ENCODE results near the gene BICC1. TPM values are rescaled to one million over a fixed set of nuclear protein-coding genes. Genes with fewer than 3 reads are reported as not detected.
"Not testable (repeated sequence)": the region's sequence is repeated elsewhere in the genome, so short reads cannot be mapped to it uniquely, and the experiment has no call there.

BICC1 gene
- total RNA-seq, 1 experiment from 2014 or later: 0.57 TPM

GRCh38 chr10:58593008-58593407 is 80.3 kb downstream of the BICC1 start:
- no peak for DNase-seq
- Histone ChIP-seq H3K9ac (ENCODE audit: extremely low read depth, insufficient read length, low read length) (no peak overlapping the region), H3K9me3 (ENCODE audit: control insufficient read depth, low read depth, low read length) (no peaks in the 10 kb centered on the region)

GRCh38 chr10:58597211-58597610 is 84.5 kb downstream of the BICC1 start:
- H2AK5ac ChIP-seq (ENCODE audit: insufficient read length, low read length); H2BK20ac ChIP-seq (ENCODE audit: low read depth, low read length, poor library complexity, severe bottlenecking); H3K79me2 ChIP-seq (ENCODE audit: insufficient read depth, low read length); H3K4ac ChIP-seq (ENCODE audit: low read depth, low read length); H3K79me1 ChIP-seq (ENCODE audit: insufficient read depth, low read depth, low read length, poor library complexity, severe bottlenecking); H3K18ac ChIP-seq (ENCODE audit: insufficient read length, low read depth, low read length); H2BK5ac ChIP-seq (ENCODE audit: insufficient read length, low read length); H2AFZ ChIP-seq (ENCODE audit: low read length); H2BK15ac ChIP-seq (ENCODE audit: low read depth, low read length); H3K27me3 ChIP-seq (ENCODE audit: insufficient read depth, low read length); H3K4me2 ChIP-seq (ENCODE audit: insufficient read depth, insufficient read length, low read length); H3K4me3 Mint-ChIP-seq; H4K5ac ChIP-seq (ENCODE audit: insufficient read length, low read depth, low read length); H2BK12ac ChIP-seq (ENCODE audit: insufficient read length, low read depth, low read length); H3T11ph ChIP-seq (ENCODE audit: low read length); H3K4me1 ChIP-seq (ENCODE audit: insufficient read depth, low read length); H2BK120ac ChIP-seq (ENCODE audit: low read depth, low read length, poor library complexity, severe bottlenecking); H3K14ac ChIP-seq (ENCODE audit: insufficient read depth, low read length); H3K4me1 Mint-ChIP-seq; H3K27ac ChIP-seq (ENCODE audit: insufficient read length, low read depth, low read length); H4K91ac ChIP-seq (ENCODE audit: insufficient read length, low read depth, low read length); H3K9ac ChIP-seq (ENCODE audit: extremely low read depth, insufficient read length, low read length); H3K27ac Mint-ChIP-seq; H3K9me3 ChIP-seq (ENCODE audit: control insufficient read depth, low read depth, low read length); H3K56ac ChIP-seq (ENCODE audit: insufficient read length, low read depth, low read length); H4K8ac ChIP-seq (replicated peaks; ENCODE audit: insufficient read length, low read depth, low read length); H3K23ac ChIP-seq (ENCODE audit: insufficient read length, low read depth, low read length); H4K20me1 ChIP-seq (ENCODE audit: control insufficient read depth, insufficient read depth, insufficient read length); H3K23me2 ChIP-seq (ENCODE audit: insufficient read length, low read depth, low read length, poor library complexity, severe bottlenecking); DNase-seq; H3K27me3 Mint-ChIP-seq (ENCODE audit: low read depth): not testable (repeated sequence)
- Mint-ChIP-seq H3K9me3 (peaks cover 23 to 25% of the 10 kb centered on the region in 2 experiments), H3K36me3 (ENCODE audit: insufficient read depth in 1 of 3, low read depth in 3 of 3) (peaks cover 0 to 11% (median 2%) of the 10 kb centered on the region in 3 experiments; a peak in 4 of 7 replicates)

More at GRCh38 chr10:58593008-58593407, 80.3 kb downstream of the BICC1 start:
- no peak overlapping the region for H3K27ac ChIP-seq (ENCODE audit: insufficient read length, low read depth, low read length)
- H3K27me3 ChIP-seq (ENCODE audit: insufficient read depth, low read length): no peaks in the 10 kb centered on the region
- H2BK5ac ChIP-seq (ENCODE audit: insufficient read length, low read length): no peak overlapping the region
- no peaks in the 10 kb centered on the region for H3K79me2 ChIP-seq (ENCODE audit: insufficient read depth, low read length)
- H2BK15ac ChIP-seq (ENCODE audit: low read depth, low read length): no peak overlapping the region
- no peak overlapping the region for H3K56ac ChIP-seq (ENCODE audit: insufficient read length, low read depth, low read length)
- no peaks in the 10 kb centered on the region for H3K79me1 ChIP-seq (ENCODE audit: insufficient read depth, low read depth, low read length, poor library complexity, severe bottlenecking)
- H3K18ac ChIP-seq (ENCODE audit: insufficient read length, low read depth, low read length): no peak overlapping the region
- no peak overlapping the region for H2BK120ac ChIP-seq (ENCODE audit: low read depth, low read length, poor library complexity, severe bottlenecking)
- H3K36me3 Mint-ChIP-seq (ENCODE audit: insufficient read depth in 1 of 3, low read depth in 3 of 3): peaks cover 0 to 11% (median 2%) of the 10 kb centered on the region in 3 experiments; a peak in 4 of 7 replicates
- H3K23me2 ChIP-seq (ENCODE audit: insufficient read length, low read depth, low read length, poor library complexity, severe bottlenecking): no peaks in the 10 kb centered on the region
- H3K9me3 Mint-ChIP-seq: peaks cover 15 to 16% of the 10 kb centered on the region in 2 experiments
- no peak overlapping the region for H2AK5ac ChIP-seq (ENCODE audit: insufficient read length, low read length)
- H3K14ac ChIP-seq (ENCODE audit: insufficient read depth, low read length): no peak overlapping the region
- H3K4me2 ChIP-seq (ENCODE audit: insufficient read depth, insufficient read length, low read length): no peak overlapping the region
- no peak overlapping the region for H3K4me3 Mint-ChIP-seq
- no peak overlapping the region for H2AFZ ChIP-seq (ENCODE audit: low read length)
- H3K27ac Mint-ChIP-seq: no peak overlapping the region
- no peak overlapping the region for H3T11ph ChIP-seq (ENCODE audit: low read length)
- H3K4me1 Mint-ChIP-seq: no peaks in the 10 kb centered on the region
- H4K5ac ChIP-seq (ENCODE audit: insufficient read length, low read depth, low read length): no peak overlapping the region
- TF ChIP-seq CTCF (conservative IDR thresholded peaks at IDR 0.05): no peak
- no peak overlapping the region for H3K23ac ChIP-seq (ENCODE audit: insufficient read length, low read depth, low read length)
- no peak overlapping the region for H2BK12ac ChIP-seq (ENCODE audit: insufficient read length, low read depth, low read length)
- no peak overlapping the region for H3K4ac ChIP-seq (ENCODE audit: low read depth, low read length)
- no peaks in the 10 kb centered on the region; the same call in 1 of the 2 replicates for H3K27me3 Mint-ChIP-seq (ENCODE audit: low read depth)
- no peak overlapping the region for H2BK20ac ChIP-seq (ENCODE audit: low read depth, low read length, poor library complexity, severe bottlenecking)
- H3K4me1 ChIP-seq (ENCODE audit: insufficient read depth, low read length): no peaks in the 10 kb centered on the region
- no peak overlapping the region for H4K91ac ChIP-seq (ENCODE audit: insufficient read length, low read depth, low read length)
- no peak overlapping the region for H4K8ac ChIP-seq (replicated peaks; ENCODE audit: insufficient read length, low read depth, low read length)
- no peaks in the 10 kb centered on the region for H4K20me1 ChIP-seq (ENCODE audit: control insufficient read depth, insufficient read depth, insufficient read length)
- no CpG with 5 or more reads among the region's 3 CpGs for WGBS (ENCODE audit: extremely low coverage, insufficient read length, low lambda C conversion rate)

All from H9 (cell line).